A673 (cell line): ENCODE results near the gene SMOC2. TPM values are rescaled to one million over a fixed set of nuclear protein-coding genes. Genes with fewer than 3 reads are reported as not detected.

Source experiments
- BruUV-seq: library from RNA; stranded (reverse); fragments of 400-500 nt; replicated peaks from 2 replicates; lab custom pipeline; 2021; lab: Mats Ljungman, UMichigan
- CTCF ChIA-PET: fragments of 300-600 bp; sonication (Branson Sonifier 250); formaldehyde crosslinking; loops from one replicate; lab custom pipeline; 2022; ENCODE audit warnings: antibody characterized with exemption; lab: Charles Lee
- POLR2A ChIA-PET: fragments of 300-600 bp; sonication (Branson Sonifier 250); formaldehyde crosslinking; loops from one replicate; lab custom pipeline; 2022; ENCODE audit warnings: antibody characterized with exemption; ENCODE audit not compliant: low non-redundant PET; lab: Charles Lee
- DNase-seq: peaks from one replicate; pipeline ENCODE4 v3.0.0-alpha.2; 2015; ENCODE audit warnings: low spot score
- H3K27ac ChIP-seq: fragments of 200-600 bp; sonication (generic); 2 replicates; pipeline ENCODE4 v1.5.1; 2016; ENCODE audit warnings: mixed run types, low read depth, mild to moderate bottlenecking, mixed read lengths, antibody characterized with exemption, low read length; ENCODE audit not compliant: poor library complexity, severe bottlenecking
- H3K27me3 ChIP-seq: fragments of 200-600 bp; sonication (generic); replicated peaks from 2 replicates; pipeline ENCODE4 v1.6.1; 2017; ENCODE audit warnings: mixed run types, low read depth, mild to moderate bottlenecking, mixed read lengths, antibody characterized with exemption, low read length; ENCODE audit not compliant: insufficient read depth, poor library complexity
- H3K36me3 ChIP-seq: fragments of 200-600 bp; sonication (generic); 2 replicates; pipeline ENCODE4 v1.6.1; 2016; ENCODE audit warnings: mixed run types, mild to moderate bottlenecking, mixed read lengths, antibody characterized with exemption, low read length; ENCODE audit not compliant: insufficient read depth, poor library complexity, severe bottlenecking
- H3K4me1 ChIP-seq: fragments of 200-600 bp; sonication (generic); 2 replicates; pipeline ENCODE4 v1.6.1; 2017; ENCODE audit warnings: mixed run types, mild to moderate bottlenecking, mixed read lengths, antibody characterized with exemption, low read length; ENCODE audit not compliant: insufficient read depth, poor library complexity, severe bottlenecking
- H3K4me3 ChIP-seq: fragments of 200-600 bp; sonication (generic); 2 replicates; pipeline ENCODE4 v1.5.1; 2016; ENCODE audit warnings: low read depth, mixed run types, mild to moderate bottlenecking, mixed read lengths, low read length; ENCODE audit not compliant: poor library complexity, severe bottlenecking
- H3K9me3 ChIP-seq: fragments of 200-600 bp; sonication (generic); 2 replicates; pipeline ENCODE4 v1.6.1; 2016; ENCODE audit warnings: mixed run types, low read depth, mild to moderate bottlenecking, mixed read lengths, antibody characterized with exemption, low read length; ENCODE audit not compliant: poor library complexity, severe bottlenecking
- EZH2 ChIP-seq: fragments of 200-600 bp; sonication (generic); IDR thresholded peaks from 2 replicates; pipeline ENCODE4 v1.6.1; 2017; ENCODE audit warnings: borderline replicate concordance, low read depth, mild to moderate bottlenecking, mixed read lengths, antibody characterized with exemption, low read length; ENCODE audit not compliant: poor library complexity, severe bottlenecking
- intact Hi-C: fragments of 100-400 bp; cut with micrococcal nuclease; formaldehyde crosslinking; loops from one replicate; pipeline ENCODE4 v1.10.0; 2022; ENCODE audit not compliant: unreplicated experiment
- total RNA-seq: library from RNA; stranded (reverse); gene quantifications from 2 replicates; pipeline ENCODE4 v1.2.3, GENCODE V29; 2021
- TF ChIP-seq, protein P1 (sequence below): fragments of 300-800, 200-600 bp; sonication (generic); conservative IDR thresholded peaks from 2 replicates; pipeline ENCODE4 v1.5.1; 2017; ENCODE audit warnings: low read depth, mild to moderate bottlenecking, antibody characterized with exemption, low read length, moderate library complexity, mixed read lengths

Gene SMOC2
- total RNA-seq, 1 experiment from 2014 or later: 1.8 TPM

DNA sequence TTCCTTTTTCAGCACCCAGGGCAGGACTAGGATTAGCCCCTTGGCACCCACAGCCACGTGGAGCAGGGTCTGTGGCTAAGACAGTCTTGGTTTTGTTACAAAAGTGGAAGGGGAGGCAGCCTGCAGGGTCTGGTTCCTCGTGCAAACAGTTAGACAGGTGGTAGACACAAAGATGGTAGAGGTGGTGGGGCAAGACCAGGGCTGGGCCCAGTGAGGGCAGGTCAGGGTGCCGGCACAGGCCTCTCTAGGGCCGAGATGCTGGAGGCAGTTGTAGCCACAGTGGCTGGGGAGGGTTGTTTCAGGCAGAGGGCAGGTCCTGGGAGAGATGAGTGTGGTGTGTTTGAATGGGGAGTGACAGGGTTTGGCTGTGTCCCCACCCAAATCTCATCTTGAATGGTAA is 161.6 kb downstream of the SMOC2 start:
- H3K4me3 ChIP-seq: no peak overlapping the region
- ChIA-PET POLR2A (no interaction called here), CTCF (no interaction called here)
- no peak overlapping the region for H3K27ac ChIP-seq
- no TSS peak for BruUV-seq
- intact Hi-C loops: no loop called here
- H3K27me3 ChIP-seq: no peaks in the 10 kb centered on the region
- no peaks in the 10 kb centered on the region for H3K9me3 ChIP-seq
- H3K36me3 ChIP-seq: no peaks in the 10 kb centered on the region
- no peak for DNase-seq
- no peaks in the 10 kb centered on the region for H3K4me1 ChIP-seq
- TF ChIP-seq, protein P1, sequence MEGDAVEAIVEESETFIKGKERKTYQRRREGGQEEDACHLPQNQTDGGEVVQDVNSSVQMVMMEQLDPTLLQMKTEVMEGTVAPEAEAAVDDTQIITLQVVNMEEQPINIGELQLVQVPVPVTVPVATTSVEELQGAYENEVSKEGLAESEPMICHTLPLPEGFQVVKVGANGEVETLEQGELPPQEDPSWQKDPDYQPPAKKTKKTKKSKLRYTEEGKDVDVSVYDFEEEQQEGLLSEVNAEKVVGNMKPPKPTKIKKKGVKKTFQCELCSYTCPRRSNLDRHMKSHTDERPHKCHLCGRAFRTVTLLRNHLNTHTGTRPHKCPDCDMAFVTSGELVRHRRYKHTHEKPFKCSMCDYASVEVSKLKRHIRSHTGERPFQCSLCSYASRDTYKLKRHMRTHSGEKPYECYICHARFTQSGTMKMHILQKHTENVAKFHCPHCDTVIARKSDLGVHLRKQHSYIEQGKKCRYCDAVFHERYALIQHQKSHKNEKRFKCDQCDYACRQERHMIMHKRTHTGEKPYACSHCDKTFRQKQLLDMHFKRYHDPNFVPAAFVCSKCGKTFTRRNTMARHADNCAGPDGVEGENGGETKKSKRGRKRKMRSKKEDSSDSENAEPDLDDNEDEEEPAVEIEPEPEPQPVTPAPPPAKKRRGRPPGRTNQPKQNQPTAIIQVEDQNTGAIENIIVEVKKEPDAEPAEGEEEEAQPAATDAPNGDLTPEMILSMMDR: no peak
- no peak for TF ChIP-seq EZH2

- TF ChIP-seq, protein P1: no peak
- Histone ChIP-seq H3K9me3 (no peaks in the 10 kb centered on the region), H3K4me3 (no peak overlapping the region), H3K4me1 (no peaks in the 10 kb centered on the region), H3K36me3 (no peaks in the 10 kb centered on the region), H3K27me3 (no peaks in the 10 kb centered on the region), H3K27ac (no peak overlapping the region)
- ChIA-PET CTCF (no interaction called here), POLR2A (no interaction called here)
- no peak for DNase-seq
- intact Hi-C loops: no loop called here
- no TSS peak for BruUV-seq
Measured at GRCh38 chr6:168603234-168603633, 162.2 kb downstream of the SMOC2 start.

- CTCF ChIA-PET: no interaction called here
- no peaks in the 10 kb centered on the region for H3K4me1 ChIP-seq
- no peaks in the 10 kb centered on the region for H3K9me3 ChIP-seq
- intact Hi-C loops: no loop called here
- TF ChIP-seq, protein P1: no peak
- no peak for TF ChIP-seq EZH2
- POLR2A ChIA-PET: no interaction called here
- no peak overlapping the region for H3K27ac ChIP-seq
- no peaks in the 10 kb centered on the region for H3K36me3 ChIP-seq
- no TSS peak for BruUV-seq
- H3K4me3 ChIP-seq: no peak overlapping the region
- no peak for DNase-seq
- H3K27me3 ChIP-seq: no peaks in the 10 kb centered on the region
Measured at GRCh38 chr6:168605964-168606363, 165.0 kb downstream of the SMOC2 start.
